Tibial nerve (tissue), 3 donors: ENCODE data around the gene CSE1L.

Experiments
- POLR2A ChIP-seq, 2 donors: fragments of 450-650 bp; IDR thresholded peaks; one replicate each; pipeline ENCODE4 v1.6.1; 2017; ENCODE audit warnings: antibody characterized with exemption in 2 of 2, mild to moderate bottlenecking in 2 of 2, moderate library complexity in 2 of 2
- TF ChIP-seq, protein P1 (sequence below), 5 experiments: fragments of 200-600 bp in 3 of 5; fragments of 450-650 bp in 2 of 5; sonication (generic) in 3 of 5; IDR thresholded peaks; one replicate each; pipeline ENCODE4 v1.5.1; 2016 to 2019; ENCODE audit warnings: antibody characterized with exemption in 5 of 5, mild to moderate bottlenecking in 3 of 5, moderate library complexity in 2 of 5

- TF ChIP-seq, protein P1, sequence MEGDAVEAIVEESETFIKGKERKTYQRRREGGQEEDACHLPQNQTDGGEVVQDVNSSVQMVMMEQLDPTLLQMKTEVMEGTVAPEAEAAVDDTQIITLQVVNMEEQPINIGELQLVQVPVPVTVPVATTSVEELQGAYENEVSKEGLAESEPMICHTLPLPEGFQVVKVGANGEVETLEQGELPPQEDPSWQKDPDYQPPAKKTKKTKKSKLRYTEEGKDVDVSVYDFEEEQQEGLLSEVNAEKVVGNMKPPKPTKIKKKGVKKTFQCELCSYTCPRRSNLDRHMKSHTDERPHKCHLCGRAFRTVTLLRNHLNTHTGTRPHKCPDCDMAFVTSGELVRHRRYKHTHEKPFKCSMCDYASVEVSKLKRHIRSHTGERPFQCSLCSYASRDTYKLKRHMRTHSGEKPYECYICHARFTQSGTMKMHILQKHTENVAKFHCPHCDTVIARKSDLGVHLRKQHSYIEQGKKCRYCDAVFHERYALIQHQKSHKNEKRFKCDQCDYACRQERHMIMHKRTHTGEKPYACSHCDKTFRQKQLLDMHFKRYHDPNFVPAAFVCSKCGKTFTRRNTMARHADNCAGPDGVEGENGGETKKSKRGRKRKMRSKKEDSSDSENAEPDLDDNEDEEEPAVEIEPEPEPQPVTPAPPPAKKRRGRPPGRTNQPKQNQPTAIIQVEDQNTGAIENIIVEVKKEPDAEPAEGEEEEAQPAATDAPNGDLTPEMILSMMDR (IDR thresholded peaks at IDR 0.05): no peak
- TF ChIP-seq POLR2A (IDR thresholded peaks at IDR 0.05): no peak
Measured at GRCh38 chr20:49078310-49078709, 32.2 kb downstream of the CSE1L start.
